Gastrocnemius medialis (tissue), 4 donors: ENCODE data around the gene SBSN. TPM values are rescaled to one million over a fixed set of nuclear protein-coding genes. Genes with fewer than 3 reads are reported as not detected.
A peak's percentile ranks its signal among the peaks of the same experiment; 100 is the strongest.

Experiments
- ATAC-seq, 2 donors: fragments of 150-250 bp; one replicate each; pipeline ENCODE4 v1.9.1; 2016
- DNase-seq, 2 donors: peaks; one replicate each; pipeline ENCODE4 v3.0.0-alpha.2; 2019
- H3K27ac ChIP-seq, 4 donors: fragments of 200-600 bp; sonication (generic); 1 replicate in 1 of 4; 2 replicates in 3 of 4; pipeline ENCODE4 v1.5.1; 2016 to 2018; ENCODE audit warnings: mild to moderate bottlenecking in 2 of 4, moderate library complexity in 1 of 4
- H3K27me3 ChIP-seq, 3 donors: fragments of 200-600 bp; sonication (generic) in 2 of 3; 1 replicate in 1 of 3; 2 replicates in 2 of 3; pipeline versions ENCODE4 v1.5.1 to v1.6.0; 2016 to 2019; ENCODE audit warnings: mild to moderate bottlenecking in 1 of 3, moderate library complexity in 1 of 3
- H3K36me3 ChIP-seq, 2 donors: fragments of 200-600 bp; sonication (generic) in 1 of 2; one replicate each; pipeline ENCODE4 v1.5.1; 2017 to 2018
- H3K4me1 ChIP-seq, 2 donors: fragments of 200-600 bp; sonication (generic) in 1 of 2; one replicate each; pipeline ENCODE4 v1.5.1; 2016 to 2017; ENCODE audit warnings: mild to moderate bottlenecking in 2 of 2
- H3K4me3 ChIP-seq, 4 donors: fragments of 200-600 bp; sonication (generic) in 3 of 4; 1 replicate in 1 of 4; 2 replicates in 3 of 4; pipeline ENCODE4 v1.5.1; 2016 to 2019; ENCODE audit warnings: mild to moderate bottlenecking in 2 of 4
- H3K9me3 ChIP-seq, 3 donors: fragments of 200-600 bp; sonication (generic) in 2 of 3; 1 replicate in 1 of 3; 2 replicates in 2 of 3; pipeline ENCODE4 v1.5.1; 2016 to 2019
- CTCF ChIP-seq, 5 experiments: fragments of 450-650 bp in 3 of 5; fragments of 200-600 bp in 2 of 5; sonication (generic) in 2 of 5; IDR thresholded peaks in 4 of 5; conservative IDR thresholded peaks in 1 of 5; 1 replicate in 4 of 5; 2 replicates in 1 of 5; pipeline ENCODE4 v1.5.1; 2016 to 2019; ENCODE audit warnings: antibody characterized with exemption in 5 of 5, mild to moderate bottlenecking in 3 of 5, moderate library complexity in 3 of 5
- POLR2A ChIP-seq, 2 donors: fragments of 450-650 bp; IDR thresholded peaks; one replicate each; pipeline ENCODE4 v1.6.1; 2017; ENCODE audit warnings: antibody characterized with exemption in 2 of 2, mild to moderate bottlenecking in 2 of 2, moderate library complexity in 2 of 2
- in situ Hi-C, 4 donors: fragments of 200-750 bp; cut with MboI; loops; one replicate each; pipeline versions ENCODE4 v1.15.0 to v1.8.0; 2017; ENCODE audit warnings: low sequenced_read_pairs in 4 of 4
- intact Hi-C: fragments of 100-400 bp; cut with DNase I; formaldehyde crosslinking; loops from one replicate; pipeline ENCODE4 v1.15.1; 2023; ENCODE audit warnings: low total_unique reads
- total RNA-seq, 4 donors: library from RNA; depleted of rRNA; stranded (reverse); fragments of >200 nt; gene quantifications; one replicate each; pipeline versions ENCODE4 v1.1.0 to v1.2.3, GENCODE V29; 2016

Gene SBSN
- total RNA-seq, 4 donors from 2014 or later: not detected

- Histone ChIP-seq H3K4me1 (peaks cover 0 to 9% of the 10 kb centered on the region in 2 donors), H3K4me3 (peak overlapping the region; percentile 37 to 52 (median 48)), H3K27me3 (peaks cover 19 to 29% (median 28%) of the 10 kb centered on the region in 3 donors), H3K27ac (no peak overlapping the region), H3K36me3 (no peaks in the 10 kb centered on the region), H3K9me3 (no peaks in the 10 kb centered on the region)
- intact Hi-C loops: no loop called here
- ATAC-seq (no peak), DNase-seq (no peak)
- in situ Hi-C loops: no loop called here
- TF ChIP-seq CTCF (IDR thresholded peaks at IDR 0.05 in 4 of 5, conservative IDR thresholded peaks at IDR 0.05 in 1 of 5): no peak
- no peak for TF ChIP-seq POLR2A (IDR thresholded peaks at IDR 0.05)
Measured at GRCh38 chr19:35558400-35559280, 30.5 kb upstream of the SBSN start.

- intact Hi-C loops: no loop called here
- peaks cover 19 to 28% (median 23%) of the 10 kb centered on the region in 3 donors for H3K27me3 ChIP-seq
Measured at GRCh38 chr19:35557539-35558399, 29.7 kb upstream of the SBSN start.

GRCh38 chr19:35556846-35557538 lies 28.9 kb upstream of the SBSN start:
- H3K4me3 ChIP-seq: no peak overlapping the region
- H3K4me1 ChIP-seq: peaks cover 0 to 9% of the 10 kb centered on the region in 2 donors
- DNase-seq: no peak
- intact Hi-C loops: no loop called here
- H3K27me3 ChIP-seq: peaks cover 19 to 28% (median 23%) of the 10 kb centered on the region in 3 donors
- no peak for ATAC-seq
- H3K27ac ChIP-seq: no peak overlapping the region
- no peaks in the 10 kb centered on the region for H3K9me3 ChIP-seq
- no peak for TF ChIP-seq POLR2A (IDR thresholded peaks at IDR 0.05)
- TF ChIP-seq CTCF (IDR thresholded peaks at IDR 0.05 in 4 of 5, conservative IDR thresholded peaks at IDR 0.05 in 1 of 5): no peak
- in situ Hi-C loops: no loop called here
- no peaks in the 10 kb centered on the region for H3K36me3 ChIP-seq

More at GRCh38 chr19:35557539-35558399, 29.7 kb upstream of the SBSN start:
- TF ChIP-seq CTCF (IDR thresholded peaks at IDR 0.05 in 4 of 5, conservative IDR thresholded peaks at IDR 0.05 in 1 of 5): no peak
- no peak for TF ChIP-seq POLR2A (IDR thresholded peaks at IDR 0.05)
- no peak overlapping the region for H3K27ac ChIP-seq
- in situ Hi-C loops: no loop called here
- H3K4me1 ChIP-seq: peaks cover 0 to 9% of the 10 kb centered on the region in 2 donors
- H3K9me3 ChIP-seq: no peaks in the 10 kb centered on the region
- DNase-seq (peak in 1 of 2 donors; percentile 34), ATAC-seq (peak; percentile 60 to 70)
- H3K4me3 ChIP-seq: peak overlapping the region; percentile 37 to 52 (median 48)
- H3K36me3 ChIP-seq: no peaks in the 10 kb centered on the region

GRCh38 chr19:35556025-35556590 lies 28.0 kb upstream of the SBSN start:
- in situ Hi-C loops: no loop called here
- Histone ChIP-seq H3K27me3 (peaks cover 15 to 25% (median 23%) of the 10 kb centered on the region in 3 donors), H3K4me3 (no peak overlapping the region), H3K9me3 (no peaks in the 10 kb centered on the region), H3K4me1 (peaks cover 0 to 9% of the 10 kb centered on the region in 2 donors), H3K27ac (no peak overlapping the region), H3K36me3 (no peaks in the 10 kb centered on the region)
- intact Hi-C loops: no loop called here
- DNase-seq (no peak), ATAC-seq (no peak)
- TF ChIP-seq CTCF (IDR thresholded peaks at IDR 0.05 in 4 of 5, conservative IDR thresholded peaks at IDR 0.05 in 1 of 5): no peak
- TF ChIP-seq POLR2A (IDR thresholded peaks at IDR 0.05): no peak
